GM12878 (cell line): ENCODE results near the gene BARX2. TPM values are rescaled to one million over a fixed set of nuclear protein-coding genes. Genes with fewer than 3 reads are reported as not detected.

Source experiments
- ATAC-seq: fragments of 200-7000 bp; cut with Tn5 transposase; 3 replicates; pipeline ENCODE4 v1.9.1; 2020; ENCODE audit warnings: mild to moderate bottlenecking, moderate library complexity
- BruUV-seq: library from RNA; stranded (reverse); fragments of 400-500 nt; replicated peaks from 2 replicates; lab custom pipeline; 2021; lab: Mats Ljungman, UMichigan
- CTCF ChIA-PET: fragments of 300-600 bp; sonication (Branson Sonifier 250); formaldehyde crosslinking; extraction: SDS; loops from one replicate; lab custom pipeline; 2021; ENCODE audit warnings: inconsistent platforms; lab: Yijun Ruan, JAX
- POLR2A ChIA-PET: fragments of 350-600 bp; formaldehyde crosslinking; extraction: SDS; loops from one replicate; lab custom pipeline; 2021; ENCODE audit warnings: inconsistent platforms; lab: Charles Lee
- RAD21 ChIA-PET: fragments of 300-600 bp; sonication (Branson Sonifier 250); formaldehyde crosslinking; loops from one replicate; lab custom pipeline; 2023; ENCODE audit warnings: antibody characterized with exemption; ENCODE audit not compliant: unreplicated experiment; lab: Charles Lee
- SMC1A ChIA-PET: fragments of 300-600 bp; sonication (Branson Sonifier 250); formaldehyde crosslinking; loops from one replicate; lab custom pipeline; 2023; ENCODE audit not compliant: unreplicated experiment, uncharacterized antibody; lab: Charles Lee
- DNase-seq: peaks from one replicate; pipeline ENCODE4 v3.0.0-alpha.2; 2011; ENCODE audit warnings: low read depth, low spot score
- FAIRE-seq: peaks from 3 replicates; lab custom pipeline; 2011; peaks lifted over from hg19 to GRCh38; lab: Jason Lieb, UNC
- H2AFZ ChIP-seq: 2 replicates; pipeline ENCODE4 v1.6.0; 2011; ENCODE audit warnings: low read depth, low read length, control low read depth; ENCODE audit not compliant: control insufficient read depth
- H3K27ac ChIP-seq: 2 replicates; pipeline ENCODE4 v1.5.1; 2011; ENCODE audit warnings: control low read depth; ENCODE audit not compliant: control insufficient read depth, insufficient read depth
- H3K27me3 ChIP-seq, 2 experiments: replicated peaks in 1 of 2; 2 replicates each; pipeline versions ENCODE4 v1.6.0 to v1.6.1; 2011; ENCODE audit warnings: low read length in 1 of 2; ENCODE audit not compliant: control insufficient read depth in 2 of 2, insufficient read depth in 2 of 2
- H3K36me3 ChIP-seq, 2 experiments: 2 replicates each; pipeline ENCODE4 v1.5.1; 2011; ENCODE audit warnings: low read length in 1 of 2; ENCODE audit not compliant: control insufficient read depth in 2 of 2, insufficient read depth in 2 of 2
- H3K4me1 ChIP-seq: 2 replicates; pipeline ENCODE4 v1.6.1; 2011; ENCODE audit warnings: mild to moderate bottlenecking, low read length, moderate library complexity, mixed read lengths; ENCODE audit not compliant: control insufficient read depth, insufficient read depth
- H3K4me2 ChIP-seq: 2 replicates; pipeline ENCODE4 v1.6.0; 2011; ENCODE audit warnings: control low read depth; ENCODE audit not compliant: control insufficient read depth, insufficient read depth
- H3K4me3 ChIP-seq: fragments of 200-600 bp; sonication (generic); 2 replicates; pipeline ENCODE4 v1.5.1; 2016
- H3K79me2 ChIP-seq: 2 replicates; pipeline ENCODE4 v1.6.0; 2011; ENCODE audit warnings: low read length; ENCODE audit not compliant: control insufficient read depth, insufficient read depth
- H3K9ac ChIP-seq: 2 replicates; pipeline ENCODE4 v1.8.0; 2011; ENCODE audit warnings: low read length, control low read depth, mixed read lengths; ENCODE audit not compliant: control insufficient read depth, insufficient read depth
- H3K9me3 ChIP-seq: replicated peaks from 3 replicates; pipeline ENCODE4 v1.5.1; 2011; ENCODE audit warnings: mild to moderate bottlenecking, low read length; ENCODE audit not compliant: control insufficient read depth, insufficient read depth
- H4K20me1 ChIP-seq: 2 replicates; pipeline ENCODE4 v1.6.0; 2011; ENCODE audit not compliant: control insufficient read depth, insufficient read depth
- CBX5 ChIP-seq: sonication (generic); IDR thresholded peaks from 2 replicates; pipeline ENCODE4 v1.6.1; 2016; ENCODE audit warnings: low read depth, moderate library complexity, mild to moderate bottlenecking, inconsistent platforms
- IKZF2 ChIP-seq, 2 experiments: fragments of 450-650 bp; IDR thresholded peaks; 2 replicates each; pipeline ENCODE4 v1.6.1; 2017; ENCODE audit warnings: mild to moderate bottlenecking in 2 of 2, moderate library complexity in 2 of 2
- NFXL1 ChIP-seq: fragments of 450-650 bp; IDR thresholded peaks from 2 replicates; pipeline ENCODE4 v1.6.1; 2017; ENCODE audit warnings: antibody characterized with exemption, mild to moderate bottlenecking, borderline replicate concordance
- PKNOX1 ChIP-seq: fragments of 450-650 bp; IDR thresholded peaks from 2 replicates; pipeline ENCODE4 v1.6.1; 2016; ENCODE audit warnings: mild to moderate bottlenecking
- SMC3 ChIP-seq: IDR thresholded peaks from 2 replicates; pipeline ENCODE4 v1.6.1; 2011; ENCODE audit warnings: low read length, improper control_type of control experiment, borderline replicate concordance
- STAT3 ChIP-seq: IDR thresholded peaks from 2 replicates; pipeline ENCODE4 v1.6.1; 2011; ENCODE audit warnings: low read depth, low read length, improper control_type of control experiment
- TAF1 ChIP-seq: IDR thresholded peaks from 2 replicates; pipeline ENCODE4 v1.6.1; 2011; ENCODE audit warnings: mild to moderate bottlenecking, low read depth, low read length, borderline replicate concordance
- YY1 ChIP-seq: IDR thresholded peaks from 2 replicates; pipeline ENCODE4 v1.6.1; 2011; ENCODE audit warnings: low read depth, mild to moderate bottlenecking, low read length
- ZBTB11 ChIP-seq: fragments of 450-650 bp; formaldehyde crosslinking; IDR thresholded peaks from 2 replicates; pipeline ENCODE4 v1.5.0; 2022; ENCODE audit warnings: mild to moderate bottlenecking, missing genetic modification characterization
- WGBS: methylation state at CpG from one replicate; pipeline ENCODE4 v1.1.6; 2016; ENCODE audit warnings: low lambda C conversion rate; ENCODE audit not compliant: insufficient replicate concordance, insufficient coverage; ENCODE audit errors: missing lambda C conversion rate; 5-methylcytosine and 5-hydroxymethylcytosine counted together
- in situ Hi-C: fragments of 300-500 bp; cut with MboI; formaldehyde crosslinking; loops from 9 replicates; pipeline ENCODE4 v1.14.3; 2018; ENCODE audit warnings: mixed read lengths
- intact Hi-C: fragments of 100-400 bp; cut with micrococcal nuclease; formaldehyde crosslinking; loops from one replicate; pipeline ENCODE4 v1.14.2; 2022; ENCODE audit not compliant: unreplicated experiment
- polyA plus RNA-seq, 11 experiments: library from polyadenylated mRNA; depleted of rRNA in 4 of 11; unstranded in 6 of 11; stranded (reverse) in 5 of 11; fragments of >200 nt; fragmentation: Nextera tagmentation in 4 of 11; fragmentation: Illumina TruSeq in 1 of 11; extraction: Ambion mirVana in 4 of 11; extraction: Trizol in 1 of 11; gene quantifications; 1 replicate in 1 of 11; 2 replicates in 10 of 11; pipeline versions ENCODE4 v1.2.1 to v1.2.3, GENCODE V29; 2011 to 2016; ENCODE audit warnings: inconsistent platforms in 2 of 11, missing spikeins in 2 of 11, low read depth in 1 of 11
- total RNA-seq, 4 experiments: library from RNA; depleted of rRNA in 3 of 4; stranded (reverse); fragments of >200 nt in 3 of 4; fragmentation: Illumina TruSeq in 1 of 4; extraction: Trizol in 1 of 4; gene quantifications; 2 replicates each; pipeline versions ENCODE4 v1.2.1 to v1.2.3, GENCODE V29; 2013 to 2021

The BARX2 gene
- total and polyA plus RNA-seq, 10 of the 15 experiments (the other 5 are each of a cell fraction or from before 2014, with no cell fraction given), result 0.07 to 0.84 TPM; not detected in 8

GRCh38 chr11:129453293-129453721 is 77.7 kb downstream of the BARX2 start:
- WGBS, result 7% methylated on average over 6 of the region's 6 CpGs
- Histone ChIP-seq H4K20me1 (no peaks in the 10 kb centered on the region), H3K27me3 (peaks cover 0 to 1% of the 10 kb centered on the region in 2 experiments; a peak in 2 of 4 replicates), H3K79me2 (no peaks in the 10 kb centered on the region), H3K4me2 (no peak overlapping the region), H3K36me3 (no peaks in the 10 kb centered on the region), H3K4me3 (no peak overlapping the region), H2AFZ (no peak overlapping the region), H3K27ac (no peak overlapping the region), H3K4me1 (no peaks in the 10 kb centered on the region), H3K9ac (no peak overlapping the region), H3K9me3 (no peaks in the 10 kb centered on the region)
- ATAC-seq (no peak), FAIRE-seq (no peak), DNase-seq (no peak)
- RAD21 ChIA-PET, result no interaction called here
- SMC1A ChIA-PET, result no interaction called here
- BruUV-seq, result no TSS peak
- intact Hi-C loops (no loop called here), in situ Hi-C loops (no loop called here)
- CTCF ChIA-PET, result no interaction called here
- TF ChIP-seq STAT3 (no peak), CBX5 (no peak), IKZF2 (IDR thresholded peaks at IDR 0.05) (no peak), TAF1 (no peak), SMC3 (no peak), YY1 (no peak), PKNOX1 (no peak), NFXL1 (no peak), ZBTB11 (CRISPR knock-in tag) (no peak)
- POLR2A ChIA-PET, result no interaction called here
